ENCODE data around the gene GRIN2C. TPM values are rescaled to one million over a fixed set of nuclear protein-coding genes. Genes with fewer than 3 reads are reported as not detected.

Gene GRIN2C
- total RNA-seq, 1 donor from 2014 or later: 1.0 TPM

GRCh38 chr17:74808714-74809430, 50.8 kb downstream of the GRIN2C start:
- Histone ChIP-seq H3K9ac (ENCODE audit: low read length) (no peak overlapping the region), H3K79me2 (ENCODE audit: insufficient read depth, low read length) (no peaks in the 10 kb centered on the region), H3K27me3 (ENCODE audit: insufficient read depth, low read length) (no peaks in the 10 kb centered on the region), H4K20me1 (ENCODE audit: insufficient read depth, low read length) (peaks cover 64% of the 10 kb centered on the region), H3K27ac (ENCODE audit: low read depth, low read length) (no peak overlapping the region), H3K4me3 (ENCODE audit: insufficient read depth, low read depth, low read length) (no peak overlapping the region), H3K36me3 (ENCODE audit: insufficient read depth, low read length) (no peaks in the 10 kb centered on the region), H3K9me3 (ENCODE audit: insufficient read depth, low read depth, low read length) (no peaks in the 10 kb centered on the region), H3K4me1 (ENCODE audit: insufficient read depth, low read length) (no peaks in the 10 kb centered on the region), H3K4me2 (ENCODE audit: low read length) (no peak overlapping the region), H2AFZ (ENCODE audit: low read depth, low read length) (no peak overlapping the region)
- peaks cover 21% of the 10 kb centered on the region for H3K36me3 Mint-ChIP-seq (ENCODE audit: low read depth, unreplicated experiment)
- no peaks in the 10 kb centered on the region for H3K9me3 Mint-ChIP-seq (ENCODE audit: unreplicated experiment)
- no peaks in the 10 kb centered on the region for H3K27me3 Mint-ChIP-seq (ENCODE audit: low read depth, unreplicated experiment)
- H3K4me1 Mint-ChIP-seq (ENCODE audit: low read depth, unreplicated experiment): no peaks in the 10 kb centered on the region
- H3K27ac Mint-ChIP-seq (ENCODE audit: unreplicated experiment): no peak overlapping the region
- no peak for DNase-seq (ENCODE audit: low read depth)
- TF ChIP-seq EZH2 (IDR thresholded peaks at IDR 0.05; ENCODE audit: insufficient read depth, low read length): no peak
- TF ChIP-seq, protein P1, sequence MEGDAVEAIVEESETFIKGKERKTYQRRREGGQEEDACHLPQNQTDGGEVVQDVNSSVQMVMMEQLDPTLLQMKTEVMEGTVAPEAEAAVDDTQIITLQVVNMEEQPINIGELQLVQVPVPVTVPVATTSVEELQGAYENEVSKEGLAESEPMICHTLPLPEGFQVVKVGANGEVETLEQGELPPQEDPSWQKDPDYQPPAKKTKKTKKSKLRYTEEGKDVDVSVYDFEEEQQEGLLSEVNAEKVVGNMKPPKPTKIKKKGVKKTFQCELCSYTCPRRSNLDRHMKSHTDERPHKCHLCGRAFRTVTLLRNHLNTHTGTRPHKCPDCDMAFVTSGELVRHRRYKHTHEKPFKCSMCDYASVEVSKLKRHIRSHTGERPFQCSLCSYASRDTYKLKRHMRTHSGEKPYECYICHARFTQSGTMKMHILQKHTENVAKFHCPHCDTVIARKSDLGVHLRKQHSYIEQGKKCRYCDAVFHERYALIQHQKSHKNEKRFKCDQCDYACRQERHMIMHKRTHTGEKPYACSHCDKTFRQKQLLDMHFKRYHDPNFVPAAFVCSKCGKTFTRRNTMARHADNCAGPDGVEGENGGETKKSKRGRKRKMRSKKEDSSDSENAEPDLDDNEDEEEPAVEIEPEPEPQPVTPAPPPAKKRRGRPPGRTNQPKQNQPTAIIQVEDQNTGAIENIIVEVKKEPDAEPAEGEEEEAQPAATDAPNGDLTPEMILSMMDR (IDR thresholded peaks at IDR 0.05; ENCODE audit: insufficient read depth, low read depth, low read length): no peak
- H3K4me3 Mint-ChIP-seq (ENCODE audit: unreplicated experiment): no peak overlapping the region
- FAIRE-seq: no peak

GRCh38 chr17:74807925-74808324, 51.8 kb downstream of the GRIN2C start:
- Histone ChIP-seq H3K9me3 (ENCODE audit: insufficient read depth, low read depth, low read length) (no peaks in the 10 kb centered on the region), H3K27me3 (ENCODE audit: insufficient read depth, low read length) (no peaks in the 10 kb centered on the region), H3K79me2 (ENCODE audit: insufficient read depth, low read length) (no peaks in the 10 kb centered on the region), H4K20me1 (ENCODE audit: insufficient read depth, low read length) (peaks cover 60% of the 10 kb centered on the region), H3K9ac (ENCODE audit: low read length) (no peak overlapping the region), H3K4me2 (ENCODE audit: low read length) (no peak overlapping the region), H3K27ac (ENCODE audit: low read depth, low read length) (no peak overlapping the region), H3K36me3 (ENCODE audit: insufficient read depth, low read length) (no peaks in the 10 kb centered on the region), H2AFZ (ENCODE audit: low read depth, low read length) (no peak overlapping the region), H3K4me3 (ENCODE audit: insufficient read depth, low read depth, low read length) (no peak overlapping the region), H3K4me1 (ENCODE audit: insufficient read depth, low read length) (no peaks in the 10 kb centered on the region)
- no peak for FAIRE-seq
- TF ChIP-seq EZH2 (IDR thresholded peaks at IDR 0.05; ENCODE audit: insufficient read depth, low read length): no peak
- TF ChIP-seq, protein P1 (IDR thresholded peaks at IDR 0.05; ENCODE audit: insufficient read depth, low read depth, low read length): no peak
- Mint-ChIP-seq H3K27ac (ENCODE audit: unreplicated experiment) (no peak overlapping the region), H3K9me3 (ENCODE audit: unreplicated experiment) (no peaks in the 10 kb centered on the region), H3K4me3 (ENCODE audit: unreplicated experiment) (no peak overlapping the region), H3K36me3 (ENCODE audit: low read depth, unreplicated experiment) (peaks cover 18% of the 10 kb centered on the region), H3K27me3 (ENCODE audit: low read depth, unreplicated experiment) (no peaks in the 10 kb centered on the region), H3K4me1 (ENCODE audit: low read depth, unreplicated experiment) (no peaks in the 10 kb centered on the region)
- DNase-seq (ENCODE audit: low read depth): no peak

- Histone ChIP-seq H3K79me2 (ENCODE audit: insufficient read depth, low read length) (no peaks in the 10 kb centered on the region), H4K20me1 (ENCODE audit: insufficient read depth, low read length) (peaks cover 56% of the 10 kb centered on the region), H3K9me3 (ENCODE audit: insufficient read depth, low read depth, low read length) (no peaks in the 10 kb centered on the region), H3K4me3 (ENCODE audit: insufficient read depth, low read depth, low read length) (no peak overlapping the region), H3K36me3 (ENCODE audit: insufficient read depth, low read length) (no peaks in the 10 kb centered on the region), H3K4me1 (ENCODE audit: insufficient read depth, low read length) (no peaks in the 10 kb centered on the region), H3K27ac (ENCODE audit: low read depth, low read length) (no peak overlapping the region), H3K9ac (ENCODE audit: low read length) (no peak overlapping the region), H3K4me2 (ENCODE audit: low read length) (no peak overlapping the region), H2AFZ (ENCODE audit: low read depth, low read length) (no peak overlapping the region), H3K27me3 (ENCODE audit: insufficient read depth, low read length) (no peaks in the 10 kb centered on the region)
- no peak for TF ChIP-seq EZH2 (IDR thresholded peaks at IDR 0.05; ENCODE audit: insufficient read depth, low read length)
- TF ChIP-seq, protein P1 (IDR thresholded peaks at IDR 0.05; ENCODE audit: insufficient read depth, low read depth, low read length): no peak
- FAIRE-seq (no peak), DNase-seq (ENCODE audit: low read depth) (no peak)
- no peaks in the 10 kb centered on the region for H3K4me1 Mint-ChIP-seq (ENCODE audit: low read depth, unreplicated experiment)
- no peaks in the 10 kb centered on the region for H3K9me3 Mint-ChIP-seq (ENCODE audit: unreplicated experiment)
- peaks cover 18% of the 10 kb centered on the region for H3K36me3 Mint-ChIP-seq (ENCODE audit: low read depth, unreplicated experiment)
- no peaks in the 10 kb centered on the region for H3K27me3 Mint-ChIP-seq (ENCODE audit: low read depth, unreplicated experiment)
- H3K27ac Mint-ChIP-seq (ENCODE audit: unreplicated experiment): no peak overlapping the region
- no peak overlapping the region for H3K4me3 Mint-ChIP-seq (ENCODE audit: unreplicated experiment)
Measured at GRCh38 chr17:74807441-74807840, 52.2 kb downstream of the GRIN2C start.
